Activated CD4-positive, alpha-beta memory T cell treated with anti-CD3 and anti-CD28 coated beads, Interleukin-2, amount 10 ng/mL, durations not matched to agents 7 days and 5 days (primary cell): Measurements from ENCODE around the gene MLANA. TPM values are rescaled to one million over a fixed set of nuclear protein-coding genes. Genes with fewer than 3 reads are reported as not detected.
A peak's percentile ranks its signal among the peaks of the same experiment; 100 is the strongest.

ENCODE experiments used
- CTCF ChIA-PET: fragments of 350-600 bp; sonication (Branson Sonifier 250); formaldehyde crosslinking; loops from one replicate; lab custom pipeline; 2021; ENCODE audit warnings: antibody characterized with exemption, inconsistent platforms; lab: Charles Lee
- POLR2A ChIA-PET: fragments of 350-600 bp; sonication (Branson Sonifier 250); formaldehyde crosslinking; loops from one replicate; lab custom pipeline; 2021; ENCODE audit warnings: antibody characterized with exemption; lab: Charles Lee
- DNase-seq: peaks from one replicate; pipeline ENCODE4 v3.0.0-alpha.2; 2020
- H3K27ac Mint-ChIP-seq: one replicate; pipeline ENCODE4 v1.8.0; 2021; ENCODE audit warnings: mild to moderate bottlenecking, mixed read lengths
- H3K27me3 Mint-ChIP-seq: one replicate; pipeline ENCODE4 v1.8.0; 2021; ENCODE audit warnings: mixed read lengths
- H3K36me3 Mint-ChIP-seq: one replicate; pipeline ENCODE4 v1.8.0; 2021; ENCODE audit warnings: low read depth, mixed read lengths
- H3K4me1 Mint-ChIP-seq: one replicate; pipeline ENCODE4 v1.8.0; 2021; ENCODE audit warnings: mixed read lengths
- H3K4me3 Mint-ChIP-seq: one replicate; pipeline ENCODE4 v1.8.0; 2021; ENCODE audit warnings: mild to moderate bottlenecking, mixed read lengths
- H3K9me3 Mint-ChIP-seq: one replicate; pipeline ENCODE4 v1.8.0; 2021; ENCODE audit warnings: mixed read lengths
- total RNA-seq, 2 experiments: library from RNA; stranded (reverse); gene quantifications; one replicate each; pipeline ENCODE4 v1.2.3, GENCODE V29; 2021

MLANA gene
- total RNA-seq, 2 experiments from 2014 or later = not detected

DNA sequence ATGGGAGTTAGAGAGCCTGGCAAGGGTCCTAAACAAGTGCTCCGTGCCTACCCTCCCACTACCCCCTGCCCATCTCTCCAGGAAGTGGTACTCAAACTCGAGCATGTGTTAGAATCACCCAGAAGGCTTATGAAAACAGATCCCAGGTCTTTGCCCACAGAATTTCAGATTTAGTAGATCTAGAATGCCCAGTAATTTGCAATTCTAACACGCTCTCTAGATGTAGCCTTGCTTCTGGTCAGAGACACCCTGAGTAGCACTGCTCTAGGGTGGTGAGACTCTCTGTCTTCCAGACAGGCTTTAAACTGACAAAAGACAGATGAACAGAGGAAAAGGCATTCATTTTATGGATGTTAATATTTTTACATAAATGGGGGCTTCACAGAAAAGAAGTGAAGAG is 37.1 kb upstream of the MLANA start:
- Mint-ChIP-seq H3K36me3 (peaks cover 27% of the 10 kb centered on the region), H3K4me3 (no peak overlapping the region), H3K27ac (peak overlapping the region; percentile 27), H3K4me1 (peaks cover 58% of the 10 kb centered on the region), H3K9me3 (peaks cover 10% of the 10 kb centered on the region), H3K27me3 (no peaks in the 10 kb centered on the region)
- POLR2A ChIA-PET = interaction anchor here (1.1 to 2.1 kb wide), 3 partner anchors 10 to 154 kb away, joined by 5 to 8 read pairs (median 5); a partner anchor contains a TSS
- DNase-seq = no peak
- CTCF ChIA-PET = interaction anchor here (0.6 to 2.6 kb wide), 2 partner anchors 22 to 55 kb away, joined by 3 to 25 read pairs; partner anchors contain the start of gene ERMP1

DNA sequence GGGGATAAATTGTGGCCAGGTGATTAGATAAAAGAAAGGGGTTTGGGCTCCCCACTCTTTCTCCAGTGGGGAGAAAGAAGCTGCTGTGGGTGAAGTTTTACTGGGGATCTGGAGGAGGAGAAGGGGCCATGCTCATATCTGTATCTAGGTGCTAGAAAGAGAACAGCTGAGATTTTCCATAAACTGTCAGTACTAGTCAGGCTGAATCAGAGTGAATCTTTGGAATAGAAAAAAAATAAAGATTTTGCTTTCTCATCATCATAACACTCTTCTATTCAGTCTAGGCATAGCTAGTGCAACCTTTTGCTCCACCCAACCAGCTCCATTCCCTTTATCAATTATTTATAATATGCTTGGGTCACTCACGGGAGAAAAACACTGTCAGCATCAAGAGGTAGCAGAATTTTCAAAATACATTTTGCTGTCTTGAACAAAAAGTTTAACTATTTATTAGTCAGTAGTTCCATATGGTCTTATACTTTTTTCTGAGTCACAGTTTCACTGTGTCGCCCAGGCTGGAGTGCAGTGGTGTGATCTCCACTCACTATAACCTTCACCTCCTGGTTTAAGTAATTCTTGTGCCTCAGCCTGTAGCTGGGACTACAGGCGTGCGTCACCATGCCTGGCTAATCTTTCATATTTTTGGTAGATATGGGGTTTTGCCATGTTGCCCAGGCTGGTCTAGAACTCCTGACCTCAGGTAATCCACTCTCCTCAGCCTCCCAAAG is 36.5 kb upstream of the MLANA start:
- Mint-ChIP-seq H3K4me1 (peaks cover 54% of the 10 kb centered on the region), H3K27ac (peak overlapping the region; percentile 30), H3K27me3 (no peaks in the 10 kb centered on the region), H3K36me3 (peaks cover 24% of the 10 kb centered on the region), H3K9me3 (peaks cover 10% of the 10 kb centered on the region), H3K4me3 (no peak overlapping the region)
- ChIA-PET CTCF (interaction anchor here (0.6 to 2.6 kb wide), 3 partner anchors 12 to 55 kb away, joined by 3 to 25 read pairs (median 3); partner anchors contain the start of gene ERMP1), POLR2A (interaction anchor here (1.0 to 2.1 kb wide), 4 partner anchors 10 to 226 kb away, joined by 3 to 8 read pairs (median 5); a partner anchor contains a TSS)
- DNase-seq = no peak

DNA sequence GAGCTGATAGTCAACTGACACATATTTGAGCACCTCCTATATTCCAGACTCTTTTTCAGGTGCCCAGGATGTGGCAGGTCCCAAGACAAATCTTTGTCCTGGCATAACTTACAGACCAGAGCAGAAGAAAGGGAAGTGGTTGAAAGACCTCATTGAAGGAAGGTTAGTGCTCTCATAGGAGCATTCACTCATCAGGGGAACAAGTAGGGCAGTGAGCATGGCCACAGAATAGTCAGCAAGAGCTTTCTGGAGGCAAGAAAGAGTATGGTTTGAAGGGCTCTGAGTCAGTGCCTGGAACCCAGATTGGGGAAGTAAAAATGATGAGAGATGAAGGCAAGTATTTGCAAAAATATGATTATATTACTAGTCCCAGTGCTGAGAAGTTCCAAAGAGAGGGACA is 32.8 kb upstream of the MLANA start:
- ChIA-PET POLR2A (interaction anchor here (1.3 kb wide), 2 partner anchors 15 to 16 kb away, joined by 4 to 5 read pairs; no protein-coding TSS in a partner anchor), CTCF (interaction anchor here (0.8 to 1.7 kb wide), 3 partner anchors 11 to 28 kb away, joined by 3 to 5 read pairs (median 3); partner anchors contain the start of gene ERMP1)
- Mint-ChIP-seq H3K4me1 (peaks cover 19% of the 10 kb centered on the region), H3K27me3 (no peaks in the 10 kb centered on the region), H3K36me3 (peaks cover 13% of the 10 kb centered on the region), H3K9me3 (peaks cover 5% of the 10 kb centered on the region), H3K27ac (no peak overlapping the region), H3K4me3 (no peak overlapping the region)
- no peak for DNase-seq

DNA sequence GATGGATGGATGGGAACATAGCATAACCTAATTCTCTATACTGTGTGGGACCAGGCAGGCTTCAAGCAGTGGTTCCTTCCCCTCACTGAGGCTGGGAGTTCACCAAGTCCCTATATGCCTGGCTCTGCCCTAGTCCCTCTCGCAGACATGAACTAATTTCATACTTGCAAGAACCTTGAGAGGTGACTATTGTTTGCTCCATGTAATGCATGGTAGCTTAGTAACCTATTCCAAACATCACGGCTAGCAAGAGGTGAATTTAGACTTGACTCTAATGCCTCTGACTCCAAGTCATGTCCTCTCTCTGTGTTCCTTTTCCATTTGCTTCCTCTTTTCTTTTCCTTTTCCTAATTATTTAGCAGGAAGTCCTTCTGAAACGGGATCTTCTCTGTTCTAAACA is 31.9 kb upstream of the MLANA start:
- ChIA-PET POLR2A (interaction anchor here (1.3 kb wide), 1 partner anchor 14 kb away, joined by 4 read pairs; no protein-coding TSS in a partner anchor), CTCF (interaction anchor here (0.8 to 1.7 kb wide), 4 partner anchors 8 to 27 kb away, joined by 3 to 5 read pairs (median 4); no protein-coding TSS in a partner anchor)
- Mint-ChIP-seq H3K9me3 (peaks cover 3% of the 10 kb centered on the region), H3K4me3 (no peak overlapping the region), H3K27me3 (no peaks in the 10 kb centered on the region), H3K27ac (no peak overlapping the region), H3K4me1 (peaks cover 10% of the 10 kb centered on the region), H3K36me3 (peaks cover 9% of the 10 kb centered on the region)
- no peak for DNase-seq

DNA sequence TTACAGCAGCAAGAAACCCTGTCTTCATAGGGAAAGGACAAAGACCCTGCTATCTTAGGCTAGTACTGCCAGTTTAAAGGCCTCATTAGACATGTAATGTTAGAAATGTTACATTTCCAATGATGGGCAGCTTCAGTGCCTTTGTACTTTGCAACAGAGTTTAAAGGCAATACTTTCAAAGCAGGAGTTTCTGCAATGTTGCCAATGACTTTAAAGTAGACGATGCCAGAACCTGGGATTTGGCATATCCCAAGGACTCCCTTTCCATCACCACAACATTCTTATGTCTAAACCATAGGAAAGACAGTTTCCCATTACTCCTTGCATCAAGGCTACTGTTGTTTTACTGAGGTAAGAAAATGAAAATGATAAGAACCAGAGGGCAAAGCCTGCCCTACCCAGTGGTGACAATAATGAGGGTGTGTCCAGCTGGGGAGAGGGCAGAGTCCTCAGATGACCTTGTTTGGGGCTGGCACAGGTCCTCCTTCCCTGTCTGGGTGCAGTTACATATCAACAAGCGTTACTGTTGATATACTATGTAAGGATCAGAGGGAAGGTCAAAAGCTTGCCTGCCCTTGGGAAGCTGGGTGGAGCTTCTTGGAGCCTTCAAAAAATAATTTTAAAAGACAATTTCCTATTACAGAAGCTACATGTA is 27.5 kb upstream of the MLANA start:
- POLR2A ChIA-PET = interaction anchor here (0.6 to 1.3 kb wide), 2 partner anchors 8 to 35 kb away, joined by 3 to 4 read pairs; no protein-coding TSS in a partner anchor
- no peaks in the 10 kb centered on the region for H3K27me3 Mint-ChIP-seq
- no peak overlapping the region for H3K4me3 Mint-ChIP-seq
- no peak overlapping the region for H3K27ac Mint-ChIP-seq
- peaks cover 5% of the 10 kb centered on the region for H3K36me3 Mint-ChIP-seq
- CTCF ChIA-PET = interaction anchor here (1.5 kb wide), 1 partner anchor 23 kb away, joined by 5 read pairs; no protein-coding TSS in a partner anchor
- H3K4me1 Mint-ChIP-seq = no peaks in the 10 kb centered on the region
- DNase-seq = no peak
- no peaks in the 10 kb centered on the region for H3K9me3 Mint-ChIP-seq

DNA sequence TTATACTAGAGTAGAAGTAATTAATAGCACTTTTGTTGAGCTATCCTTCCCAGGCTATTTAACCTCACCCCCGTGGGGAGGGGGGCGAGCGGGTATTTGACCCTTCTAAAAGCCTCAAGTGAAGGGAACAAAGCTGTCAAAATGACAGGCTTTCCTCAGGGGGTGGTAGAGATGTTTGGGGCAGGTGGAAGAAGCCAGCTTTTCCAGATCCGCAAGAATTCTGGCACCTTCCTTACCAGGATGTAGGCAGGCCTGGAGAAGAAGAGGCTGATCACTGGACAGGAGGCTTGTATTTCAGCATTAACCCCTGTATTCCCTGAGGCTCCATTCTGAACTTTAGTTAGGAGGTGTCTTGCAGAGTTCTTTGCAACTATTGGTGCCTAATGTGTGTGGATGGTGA is 26.2 kb upstream of the MLANA start:
- CTCF ChIA-PET = interaction anchor here (1.1 to 1.5 kb wide), 3 partner anchors 12 to 31 kb away, joined by 3 to 5 read pairs (median 3); partner anchors contain the start of gene ERMP1
- H3K9me3 Mint-ChIP-seq = no peaks in the 10 kb centered on the region
- no peak for DNase-seq
- no peaks in the 10 kb centered on the region for H3K27me3 Mint-ChIP-seq
- POLR2A ChIA-PET = interaction anchor here (1.3 kb wide), 1 partner anchor 9 kb away, joined by 4 read pairs; no protein-coding TSS in a partner anchor
- H3K36me3 Mint-ChIP-seq = peaks cover 5% of the 10 kb centered on the region
- no peak overlapping the region for H3K4me3 Mint-ChIP-seq
- no peak overlapping the region for H3K27ac Mint-ChIP-seq
- peaks cover 4% of the 10 kb centered on the region for H3K4me1 Mint-ChIP-seq

DNA sequence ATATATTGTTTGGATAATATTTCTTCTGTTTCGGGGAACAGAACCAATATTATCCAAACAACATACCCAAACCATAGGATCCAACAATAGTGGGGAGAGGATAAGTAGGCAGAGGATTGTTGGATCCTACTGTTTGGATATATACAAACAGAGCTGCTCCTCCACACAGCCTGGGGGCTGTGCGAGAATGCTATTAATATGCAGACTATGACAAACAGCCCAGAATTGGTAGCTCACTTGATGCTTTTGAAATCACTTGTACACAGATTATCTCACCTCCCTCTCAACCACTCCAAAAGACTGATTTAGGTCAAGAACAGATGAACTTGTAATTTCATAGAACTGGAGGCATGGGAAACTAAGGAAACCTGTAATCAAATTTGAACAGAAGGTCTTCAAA is 24.4 kb upstream of the MLANA start:
- H3K4me1 Mint-ChIP-seq = peaks cover 10% of the 10 kb centered on the region
- no peak overlapping the region for H3K27ac Mint-ChIP-seq
- peaks cover 2% of the 10 kb centered on the region for H3K36me3 Mint-ChIP-seq
- H3K9me3 Mint-ChIP-seq = no peaks in the 10 kb centered on the region
- CTCF ChIA-PET = interaction anchor here (0.6 to 1.1 kb wide), 2 partner anchors 24 to 188 kb away, joined by 3 read pairs; no protein-coding TSS in a partner anchor
- DNase-seq = no peak
- POLR2A ChIA-PET = no interaction called here
- no peaks in the 10 kb centered on the region for H3K27me3 Mint-ChIP-seq
- no peak overlapping the region for H3K4me3 Mint-ChIP-seq

DNA sequence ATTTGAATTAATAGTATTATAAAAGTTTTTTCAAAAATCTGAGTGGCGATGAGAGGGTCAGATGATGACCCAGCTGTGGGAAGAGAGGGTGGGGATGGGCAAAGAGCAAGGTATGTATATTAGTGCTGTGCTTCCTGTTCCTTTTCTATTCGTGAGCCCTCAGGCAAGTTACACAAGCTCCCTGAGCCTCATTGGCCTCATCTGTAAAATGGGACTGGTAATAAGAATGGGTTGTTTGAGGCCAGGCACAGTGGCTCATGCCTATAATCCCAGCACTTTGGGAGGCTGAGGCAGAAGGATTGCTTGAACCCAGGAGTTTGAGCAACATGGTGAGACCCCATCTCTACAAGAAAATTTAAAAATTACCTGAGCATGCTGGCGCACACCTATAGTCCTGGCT is 24.0 kb upstream of the MLANA start:
- DNase-seq = no peak
- POLR2A ChIA-PET = no interaction called here
- Mint-ChIP-seq H3K27me3 (no peaks in the 10 kb centered on the region), H3K36me3 (no peaks in the 10 kb centered on the region), H3K27ac (no peak overlapping the region), H3K4me1 (peaks cover 10% of the 10 kb centered on the region), H3K9me3 (no peaks in the 10 kb centered on the region), H3K4me3 (no peak overlapping the region)
- CTCF ChIA-PET = interaction anchor here (1.1 kb wide), 1 partner anchor 188 kb away, joined by 3 read pairs; no protein-coding TSS in a partner anchor

DNA sequence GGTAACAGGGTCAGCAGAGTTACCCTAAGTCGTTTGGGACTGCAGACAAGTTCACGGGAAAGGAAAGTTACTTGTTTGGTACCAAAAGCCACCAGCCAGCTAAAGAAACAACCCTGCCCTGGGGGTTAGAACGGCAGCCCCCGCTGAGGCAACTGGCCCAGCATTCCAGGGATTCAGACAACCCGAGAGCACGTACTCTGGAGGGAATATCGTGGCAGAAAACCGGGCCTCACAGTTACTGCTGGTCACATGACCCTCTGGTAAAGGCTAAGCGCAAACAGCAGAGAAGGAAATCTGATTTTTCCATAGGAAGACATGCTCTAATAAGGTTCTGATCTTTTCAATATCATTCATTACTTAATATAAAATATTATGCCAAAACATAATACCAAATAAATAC is 22.5 kb upstream of the MLANA start:
- no peaks in the 10 kb centered on the region for H3K9me3 Mint-ChIP-seq
- DNase-seq = no peak
- H3K36me3 Mint-ChIP-seq = no peaks in the 10 kb centered on the region
- H3K4me1 Mint-ChIP-seq = peaks cover 10% of the 10 kb centered on the region
- no peak overlapping the region for H3K4me3 Mint-ChIP-seq
- no peak overlapping the region for H3K27ac Mint-ChIP-seq
- no peaks in the 10 kb centered on the region for H3K27me3 Mint-ChIP-seq
- POLR2A ChIA-PET = interaction anchor here (1.5 kb wide), 1 partner anchor 17 kb away, joined by 3 read pairs; no protein-coding TSS in a partner anchor
- CTCF ChIA-PET = interaction anchor here (1.3 to 2.3 kb wide), 3 partner anchors 12 to 25 kb away, joined by 4 to 6 read pairs (median 5); no protein-coding TSS in a partner anchor

DNA sequence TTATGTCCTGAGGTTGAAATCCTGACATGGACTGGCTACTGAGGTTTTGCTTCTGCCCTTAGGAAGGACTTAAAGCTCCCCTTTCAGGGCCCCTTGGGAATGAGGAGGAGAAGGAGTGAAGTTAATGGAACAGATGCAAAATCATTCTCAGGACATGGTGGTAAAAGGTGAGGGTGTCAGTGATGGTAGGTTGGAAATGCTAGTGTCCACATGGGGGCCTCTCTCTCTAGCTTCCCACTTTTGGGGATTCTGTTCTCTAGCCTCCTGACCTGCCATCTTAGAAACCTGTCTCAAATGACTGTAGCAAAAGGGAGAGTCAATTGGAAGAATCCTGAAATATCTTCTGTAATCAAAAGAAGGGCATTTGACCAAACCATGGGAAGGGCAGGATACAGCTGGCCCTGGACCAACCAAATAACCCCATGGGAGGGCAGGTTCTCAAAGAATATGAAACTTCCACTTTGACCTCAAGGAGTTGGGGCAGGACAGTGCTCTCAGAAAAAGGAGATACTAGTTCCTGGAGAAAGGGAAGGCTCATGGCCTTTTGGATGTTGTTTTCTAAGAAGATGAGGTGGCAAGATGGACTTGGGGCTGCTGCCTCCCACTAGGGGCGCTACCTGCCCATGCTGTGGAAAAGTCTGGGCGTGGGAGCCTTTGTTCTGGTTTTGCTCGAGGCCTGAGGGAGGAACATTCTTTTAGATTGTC is 21.2 kb upstream of the MLANA start:
- Mint-ChIP-seq H3K27me3 (no peaks in the 10 kb centered on the region), H3K4me3 (no peak overlapping the region), H3K9me3 (no peaks in the 10 kb centered on the region), H3K4me1 (peaks cover 11% of the 10 kb centered on the region), H3K27ac (no peak overlapping the region), H3K36me3 (no peaks in the 10 kb centered on the region)
- POLR2A ChIA-PET = interaction anchor here (0.8 kb wide), 1 partner anchor 28 kb away, joined by 3 read pairs; no protein-coding TSS in a partner anchor
- peak; percentile 35 for DNase-seq
- CTCF ChIA-PET = interaction anchor here (0.9 to 5.4 kb wide), 6 partner anchors 11 to 203 kb away, joined by 3 to 24 read pairs (median 6); partner anchors contain the start of gene ERMP1

DNA sequence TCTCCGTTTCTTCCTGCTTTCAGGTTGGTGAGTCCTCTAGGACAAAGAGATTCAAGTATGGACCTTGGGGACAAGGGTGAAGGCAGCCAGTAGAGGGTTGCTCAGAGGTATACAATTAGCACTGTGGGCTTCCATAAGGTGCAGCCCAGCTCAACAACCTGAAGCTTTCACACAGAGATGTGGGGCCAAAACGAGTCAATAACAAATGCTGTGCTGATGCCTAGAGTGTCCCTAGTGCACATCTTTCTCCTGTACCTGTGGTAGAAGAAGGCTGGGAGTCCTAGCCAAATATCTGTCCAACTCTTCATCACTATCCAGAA is 20.7 kb upstream of the MLANA start:
- Mint-ChIP-seq H3K27ac (no peak overlapping the region), H3K4me3 (no peak overlapping the region), H3K4me1 (peaks cover 14% of the 10 kb centered on the region), H3K27me3 (no peaks in the 10 kb centered on the region), H3K36me3 (no peaks in the 10 kb centered on the region), H3K9me3 (no peaks in the 10 kb centered on the region)
- ChIA-PET POLR2A (interaction anchor here (0.8 kb wide), 1 partner anchor 28 kb away, joined by 3 read pairs; no protein-coding TSS in a partner anchor), CTCF (interaction anchor here (0.8 to 5.4 kb wide), 5 partner anchors 17 to 185 kb away, joined by 3 to 24 read pairs (median 6); partner anchors contain the start of gene ERMP1)
- DNase-seq = no peak

DNA sequence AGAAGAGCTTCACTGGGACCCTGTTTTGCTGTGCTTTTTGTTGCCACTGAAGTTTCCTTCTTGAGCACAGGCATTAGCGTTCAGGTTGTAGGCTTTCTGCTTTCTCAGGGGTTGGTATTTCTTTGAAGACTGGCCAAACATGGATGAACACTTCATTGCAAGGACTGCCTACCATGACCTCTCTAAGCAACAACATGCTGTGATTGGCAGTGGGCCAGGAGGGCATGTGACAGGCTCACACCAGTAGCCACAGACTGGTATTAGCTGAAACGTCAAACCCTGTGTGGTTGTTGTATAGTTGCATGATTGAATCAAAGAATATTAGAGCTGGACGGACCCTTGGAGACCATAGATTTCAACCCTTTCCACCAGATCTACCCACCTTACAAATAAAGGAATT is 20.0 kb upstream of the MLANA start:
- no peak for DNase-seq
- CTCF ChIA-PET = interaction anchor here (0.8 to 5.4 kb wide), 4 partner anchors 16 to 38 kb away, joined by 3 to 24 read pairs (median 6); partner anchors contain the start of gene ERMP1
- no peaks in the 10 kb centered on the region for H3K36me3 Mint-ChIP-seq
- H3K4me1 Mint-ChIP-seq = peaks cover 16% of the 10 kb centered on the region
- no peaks in the 10 kb centered on the region for H3K9me3 Mint-ChIP-seq
- H3K27ac Mint-ChIP-seq = no peak overlapping the region
- no peaks in the 10 kb centered on the region for H3K27me3 Mint-ChIP-seq
- POLR2A ChIA-PET = no interaction called here
- H3K4me3 Mint-ChIP-seq = no peak overlapping the region
